Liver (tissue), 9 donors: ENCODE data around the gene CADM2. TPM values are rescaled to one million over a fixed set of nuclear protein-coding genes. Genes with fewer than 3 reads are reported as not detected.

Experiments used
- DNase-seq: peaks from one replicate; pipeline ENCODE4 v3.0.0-alpha.2; 2017; ENCODE audit warnings: low spot score
- H3K27ac ChIP-seq, 2 donors: one replicate each; pipeline ENCODE4 v1.7.0; 2013; ENCODE audit warnings: inconsistent platforms in 2 of 2, low read length in 2 of 2, control low read depth in 1 of 2, low read depth in 1 of 2, mild to moderate bottlenecking in 1 of 2
- H3K27me3 ChIP-seq, 4 donors: one replicate each; pipeline versions ENCODE4 v1.6.1 to v1.7.0; 2013; ENCODE audit warnings: low read length in 3 of 4, inconsistent platforms in 1 of 4, mild to moderate bottlenecking in 1 of 4, moderate library complexity in 1 of 4; ENCODE audit not compliant: control insufficient read depth in 4 of 4, insufficient read depth in 4 of 4
- H3K36me3 ChIP-seq, 4 donors: one replicate each; pipeline versions ENCODE4 v1.6.1 to v1.7.0; 2013; ENCODE audit warnings: low read length in 3 of 4, mild to moderate bottlenecking in 3 of 4, low read depth in 1 of 4, moderate library complexity in 1 of 4; ENCODE audit not compliant: control insufficient read depth in 4 of 4, insufficient read depth in 3 of 4
- H3K4me1 ChIP-seq, 4 donors: one replicate each; pipeline versions ENCODE4 v1.6.1 to v1.7.0; 2013; ENCODE audit warnings: low read length in 3 of 4, mild to moderate bottlenecking in 3 of 4, moderate library complexity in 1 of 4; ENCODE audit not compliant: control insufficient read depth in 4 of 4, insufficient read depth in 4 of 4
- H3K4me3 ChIP-seq, 3 donors: one replicate each; pipeline versions ENCODE4 v1.6.1 to v1.7.0; 2013; ENCODE audit warnings: low read length in 3 of 3, control low read depth in 1 of 3, low read depth in 1 of 3, mild to moderate bottlenecking in 1 of 3
- H3K9ac ChIP-seq, 2 donors: one replicate each; pipeline ENCODE4 v1.7.0; 2013; ENCODE audit warnings: low read length in 2 of 2, mild to moderate bottlenecking in 2 of 2, moderate library complexity in 2 of 2, control low read depth in 1 of 2, low read depth in 1 of 2
- H3K9me3 ChIP-seq, 4 donors: one replicate each; pipeline versions ENCODE4 v1.6.1 to v1.7.0; 2013; ENCODE audit warnings: low read length in 3 of 4; ENCODE audit not compliant: control insufficient read depth in 4 of 4
- CTCF ChIP-seq: fragments of 150-350 bp; IDR thresholded peaks from 2 replicates; pipeline ENCODE4 v1.5.1; 2017; ENCODE audit warnings: improper control_type of control experiment, low read depth, low read length; ENCODE audit not compliant: missing input control
- EGR1 ChIP-seq, 2 donors: IDR thresholded peaks; 2 replicates each; pipeline ENCODE4 v1.6.1; 2016 to 2018; ENCODE audit warnings: antibody characterized with exemption in 2 of 2, low read depth in 2 of 2
- FOXA1 ChIP-seq: IDR thresholded peaks from 2 replicates; pipeline ENCODE4 v1.6.1; 2016; ENCODE audit warnings: antibody characterized with exemption
- FOXA2 ChIP-seq: IDR thresholded peaks from 2 replicates; pipeline ENCODE4 v1.6.1; 2016; ENCODE audit warnings: antibody characterized with exemption
- GABPA ChIP-seq, 2 donors: IDR thresholded peaks in 1 of 2; conservative IDR thresholded peaks in 1 of 2; 2 replicates each; pipeline ENCODE4 v1.6.1; 2016; ENCODE audit warnings: antibody characterized with exemption in 2 of 2, mild to moderate bottlenecking in 1 of 2, moderate library complexity in 1 of 2
- HNF4A ChIP-seq, 2 donors: conservative IDR thresholded peaks; 2 replicates each; pipeline ENCODE4 v1.6.1; 2016; ENCODE audit warnings: antibody characterized with exemption in 2 of 2, mild to moderate bottlenecking in 2 of 2
- HNF4G ChIP-seq: IDR thresholded peaks from 2 replicates; pipeline ENCODE4 v1.6.1; 2016; ENCODE audit warnings: antibody characterized with exemption
- JUND ChIP-seq, 2 donors: IDR thresholded peaks; 2 replicates each; pipeline ENCODE4 v1.6.1; 2016; ENCODE audit warnings: antibody characterized with exemption in 2 of 2
- MAX ChIP-seq: IDR thresholded peaks from 2 replicates; pipeline ENCODE4 v1.6.1; 2016; ENCODE audit warnings: antibody characterized with exemption
- NR2F2 ChIP-seq: IDR thresholded peaks from 2 replicates; pipeline ENCODE4 v1.6.1; 2016; ENCODE audit warnings: antibody characterized with exemption
- RAD21 ChIP-seq, 2 donors: IDR thresholded peaks; 2 replicates each; pipeline ENCODE4 v1.6.1; 2016; ENCODE audit warnings: antibody characterized with exemption in 2 of 2, mild to moderate bottlenecking in 2 of 2
- REST ChIP-seq: IDR thresholded peaks from 2 replicates; pipeline ENCODE4 v1.6.1; 2016; ENCODE audit warnings: antibody characterized with exemption, mild to moderate bottlenecking
- RXRA ChIP-seq, 2 donors: IDR thresholded peaks; 2 replicates each; pipeline ENCODE4 v1.6.1; 2017 to 2018; ENCODE audit warnings: antibody characterized with exemption in 2 of 2, mild to moderate bottlenecking in 1 of 2
- SP1 ChIP-seq: IDR thresholded peaks from 2 replicates; pipeline ENCODE4 v1.6.1; 2018; ENCODE audit warnings: antibody characterized with exemption, mild to moderate bottlenecking
- TAF1 ChIP-seq: conservative IDR thresholded peaks from 2 replicates; pipeline ENCODE4 v1.6.1; 2016; ENCODE audit warnings: antibody characterized with exemption, mild to moderate bottlenecking
- YY1 ChIP-seq: IDR thresholded peaks from 2 replicates; pipeline ENCODE4 v1.6.1; 2016; ENCODE audit warnings: antibody characterized with exemption, mild to moderate bottlenecking
- WGBS: extraction: QIAGEN DNeasy Blood & Tissue Kit; methylation state at CpG from one replicate; pipeline ENCODE4 v1.1.7; 2013; 5-methylcytosine and 5-hydroxymethylcytosine counted together
- polyA plus RNA-seq, 2 donors: library from polyadenylated mRNA; stranded (reverse) in 1 of 2; unstranded in 1 of 2; fragments of 200-250 nt in 1 of 2; fragments of >200 nt in 1 of 2; fragmentation: Nextera tagmentation in 1 of 2; extraction: Ambion mirVana in 1 of 2; gene quantifications; one replicate each; pipeline versions ENCODE4 v1.2.1 to v1.2.3, GENCODE V29; 2013 to 2015
- total RNA-seq, 2 donors: library from RNA; depleted of rRNA; stranded (reverse); fragments of >200 nt; gene quantifications; one replicate each; pipeline ENCODE4 v1.2.3, GENCODE V29; 2014
- donor health status: healthy.
- donor health status: healthy.
- donor health status: healthy.
- donor health status: healthy.
- donor health status: healthy.

The CADM2 gene
- total and polyA plus RNA-seq, 4 donors, result 0.35 to 0.92 (median 0.51) TPM

GRCh38 chr3:85903434-85903833, 944.6 kb downstream of the CADM2 start:
- WGBS, result 46% methylated on average over 5 of the region's 5 CpGs
- peaks cover 0 to 2% (median 0%) of the 10 kb centered on the region in 4 donors for H3K9me3 ChIP-seq
- TF ChIP-seq JUND (IDR thresholded peaks at IDR 0.05), result no peak
- TF ChIP-seq NR2F2, result no peak
- TF ChIP-seq GABPA (IDR thresholded peaks at IDR 0.05 in 1 of 2, conservative IDR thresholded peaks at IDR 0.05 in 1 of 2), result no peak
- TF ChIP-seq EGR1 (IDR thresholded peaks at IDR 0.05; ENCODE audit: low read depth in 2 of 2), result no peak
- no peak for TF ChIP-seq FOXA1
- TF ChIP-seq SP1, result no peak
- no peak for TF ChIP-seq FOXA2
- no peak for TF ChIP-seq MAX
- TF ChIP-seq RAD21 (IDR thresholded peaks at IDR 0.05), result no peak
- no peak for TF ChIP-seq HNF4A (conservative IDR thresholded peaks at IDR 0.05)
- TF ChIP-seq RXRA (IDR thresholded peaks at IDR 0.05), result no peak
- H3K27me3 ChIP-seq, result no peaks in the 10 kb centered on the region
- no peak overlapping the region for H3K9ac ChIP-seq
- H3K27ac ChIP-seq, result no peak overlapping the region
- no peak for DNase-seq
- no peak overlapping the region for H3K4me3 ChIP-seq
- no peaks in the 10 kb centered on the region for H3K4me1 ChIP-seq
- H3K36me3 ChIP-seq, result no peaks in the 10 kb centered on the region

- Histone ChIP-seq H3K36me3 (no peaks in the 10 kb centered on the region), H3K27me3 (no peaks in the 10 kb centered on the region), H3K27ac (no peak overlapping the region), H3K9me3 (no peaks in the 10 kb centered on the region), H3K4me3 (no peak overlapping the region), H3K4me1 (no peaks in the 10 kb centered on the region), H3K9ac (no peak overlapping the region)
- WGBS, result 75% methylated on average over 2 of the region's 2 CpGs
- TF ChIP-seq HNF4G (no peak), CTCF (no peak), JUND (IDR thresholded peaks at IDR 0.05) (no peak), REST (no peak), SP1 (no peak), YY1 (no peak)
- no peak for DNase-seq
These were observed 954.2 kb downstream of the CADM2 start for GRCh38 chr3:85912980-85913379.

GRCh38 chr3:85922374-85922773, 963.6 kb downstream of the CADM2 start:
- Histone ChIP-seq H3K27ac (no peak overlapping the region), H3K9ac (no peak overlapping the region), H3K36me3 (no peaks in the 10 kb centered on the region), H3K4me3 (no peak overlapping the region), H3K9me3 (no peaks in the 10 kb centered on the region), H3K4me1 (no peaks in the 10 kb centered on the region), H3K27me3 (no peaks in the 10 kb centered on the region)
- 77% methylated on average over 3 of the region's 3 CpGs for WGBS
- DNase-seq, result no peak
- TF ChIP-seq JUND (IDR thresholded peaks at IDR 0.05), result no peak
- TF ChIP-seq GABPA (IDR thresholded peaks at IDR 0.05 in 1 of 2, conservative IDR thresholded peaks at IDR 0.05 in 1 of 2), result no peak
- no peak for TF ChIP-seq TAF1
- TF ChIP-seq MAX, result no peak
- no peak for TF ChIP-seq CTCF
- TF ChIP-seq RAD21 (IDR thresholded peaks at IDR 0.05), result no peak
- TF ChIP-seq YY1, result no peak
- no peak for TF ChIP-seq FOXA1
- TF ChIP-seq REST, result no peak
- no peak for TF ChIP-seq RXRA (IDR thresholded peaks at IDR 0.05)
- no peak for TF ChIP-seq EGR1 (IDR thresholded peaks at IDR 0.05; ENCODE audit: low read depth in 2 of 2)
